GM18508 (cell line): ENCODE measurements around the gene KRT77.
"Not testable (repeated sequence)": the region's sequence is repeated elsewhere in the genome, so short reads cannot be mapped to it uniquely, and the experiment has no call there.

ENCODE experiments used
- ATAC-seq: cut with Tn5 transposase; IDR thresholded peaks from one replicate; pipeline ENCODE4 v1.9.1; 2021; ENCODE audit warnings: moderate number of reproducible peaks; ENCODE audit not compliant: insufficient read depth, unreplicated experiment

KRT77 gene

GRCh38 chr12:52679875-52680274 lies 23.4 kb downstream of the KRT77 start:
- no peak for ATAC-seq

GRCh38 chr12:52677671-52678070 lies 25.7 kb downstream of the KRT77 start:
- no peak for ATAC-seq

- no peak for ATAC-seq
Measured at GRCh38 chr12:52677126-52677525, 26.2 kb downstream of the KRT77 start.

GRCh38 chr12:52676163-52676562 lies 27.2 kb downstream of the KRT77 start:
- ATAC-seq, result no peak

- no peak for ATAC-seq
Measured at GRCh38 chr12:52675301-52675701, 28.0 kb downstream of the KRT77 start.

- no peak for ATAC-seq
Measured at GRCh38 chr12:52674433-52674775, 28.9 kb downstream of the KRT77 start.

- ATAC-seq, result no peak
Measured at GRCh38 chr12:52673713-52674432, 29.5 kb downstream of the KRT77 start.

- no peak for ATAC-seq
Measured at GRCh38 chr12:52673217-52673616, 30.1 kb downstream of the KRT77 start.

GRCh38 chr12:52672321-52672933 lies 30.9 kb downstream of the KRT77 start:
- no peak for ATAC-seq

GRCh38 chr12:52670961-52671360 lies 32.4 kb downstream of the KRT77 start:
- no peak for ATAC-seq

GRCh38 chr12:52670506-52670905 lies 32.8 kb downstream of the KRT77 start:
- no peak for ATAC-seq

GRCh38 chr12:52669941-52670340 lies 33.4 kb downstream of the KRT77 start:
- not testable (repeated sequence) for ATAC-seq

- ATAC-seq, result no peak
Measured at GRCh38 chr12:52669426-52669825, 33.9 kb downstream of the KRT77 start.

GRCh38 chr12:52667931-52668330 lies 35.4 kb downstream of the KRT77 start:
- no peak for ATAC-seq

- ATAC-seq, result no peak
Measured at GRCh38 chr12:52667509-52667908, 35.8 kb downstream of the KRT77 start.

GRCh38 chr12:52666471-52666870 lies 36.9 kb downstream of the KRT77 start:
- no peak for ATAC-seq

- ATAC-seq, result no peak
Measured at GRCh38 chr12:52663420-52663819, 39.9 kb downstream of the KRT77 start.

- no peak for ATAC-seq
Measured at GRCh38 chr12:52662918-52663229, 40.5 kb downstream of the KRT77 start.

- no peak for ATAC-seq
Measured at GRCh38 chr12:52662093-52662917, 41.0 kb downstream of the KRT77 start.

- ATAC-seq, result no peak
Measured at GRCh38 chr12:52661668-52662067, 41.7 kb downstream of the KRT77 start.

GRCh38 chr12:52660934-52661499 lies 42.3 kb downstream of the KRT77 start:
- ATAC-seq, result no peak
